Measurements from ENCODE around the gene SKOR2.

DNA sequence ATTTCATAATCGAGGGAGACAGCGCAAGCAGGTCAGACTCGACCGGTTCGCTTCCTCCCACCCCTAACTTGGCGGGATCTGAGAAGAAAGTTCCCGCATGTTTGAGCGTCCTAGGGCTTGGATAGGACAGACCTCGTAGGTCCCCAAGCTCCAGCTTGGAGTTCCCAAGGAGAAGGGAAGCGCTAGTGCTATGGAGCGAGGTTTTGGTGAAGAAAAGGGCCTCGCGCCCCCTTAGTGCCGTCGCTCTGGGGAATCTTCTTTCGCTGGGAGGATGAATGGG lies 11.6 kb upstream of the SKOR2 start:
- TF ChIP-seq, protein P1, sequence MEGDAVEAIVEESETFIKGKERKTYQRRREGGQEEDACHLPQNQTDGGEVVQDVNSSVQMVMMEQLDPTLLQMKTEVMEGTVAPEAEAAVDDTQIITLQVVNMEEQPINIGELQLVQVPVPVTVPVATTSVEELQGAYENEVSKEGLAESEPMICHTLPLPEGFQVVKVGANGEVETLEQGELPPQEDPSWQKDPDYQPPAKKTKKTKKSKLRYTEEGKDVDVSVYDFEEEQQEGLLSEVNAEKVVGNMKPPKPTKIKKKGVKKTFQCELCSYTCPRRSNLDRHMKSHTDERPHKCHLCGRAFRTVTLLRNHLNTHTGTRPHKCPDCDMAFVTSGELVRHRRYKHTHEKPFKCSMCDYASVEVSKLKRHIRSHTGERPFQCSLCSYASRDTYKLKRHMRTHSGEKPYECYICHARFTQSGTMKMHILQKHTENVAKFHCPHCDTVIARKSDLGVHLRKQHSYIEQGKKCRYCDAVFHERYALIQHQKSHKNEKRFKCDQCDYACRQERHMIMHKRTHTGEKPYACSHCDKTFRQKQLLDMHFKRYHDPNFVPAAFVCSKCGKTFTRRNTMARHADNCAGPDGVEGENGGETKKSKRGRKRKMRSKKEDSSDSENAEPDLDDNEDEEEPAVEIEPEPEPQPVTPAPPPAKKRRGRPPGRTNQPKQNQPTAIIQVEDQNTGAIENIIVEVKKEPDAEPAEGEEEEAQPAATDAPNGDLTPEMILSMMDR (IDR thresholded peaks at IDR 0.05): no peak
- no peak for TF ChIP-seq POLR2A (IDR thresholded peaks at IDR 0.05)

All from esophagus squamous epithelium (tissue), 4 donors.